Gastroesophageal sphincter (tissue), 3 donors: ENCODE data around the gene HEPH.
"Not testable (repeated sequence)": the region's sequence is repeated elsewhere in the genome, so short reads cannot be mapped to it uniquely, and the experiment has no call there.

ENCODE experiments used
- CTCF ChIP-seq, 4 experiments: fragments of 200-600 bp in 2 of 4; fragments of 450-650 bp in 2 of 4; sonication (generic) in 1 of 4; IDR thresholded peaks; one replicate each; pipeline ENCODE4 v1.5.1; 2017 to 2019; ENCODE audit warnings: antibody characterized with exemption in 4 of 4, mild to moderate bottlenecking in 2 of 4, moderate library complexity in 2 of 4
- POLR2A ChIP-seq, 2 donors: fragments of 450-650 bp; IDR thresholded peaks; one replicate each; pipeline ENCODE4 v1.6.1; 2017; ENCODE audit warnings: antibody characterized with exemption in 2 of 2, mild to moderate bottlenecking in 2 of 2, moderate library complexity in 1 of 2
- POLR2AphosphoS5 ChIP-seq: sonication (generic); formaldehyde crosslinking; IDR thresholded peaks from one replicate; pipeline ENCODE4 v1.6.1; 2017; ENCODE audit warnings: antibody characterized with exemption

GRCh38 chrX:66233904-66234303 is 69.9 kb downstream of the HEPH start:
- TF ChIP-seq POLR2AphosphoS5; CTCF (IDR thresholded peaks at IDR 0.05); POLR2A (IDR thresholded peaks at IDR 0.05): not testable (repeated sequence)
